Osteocyte (in vitro differentiated cells): ENCODE data around the gene PPARA. TPM values are rescaled to one million over a fixed set of nuclear protein-coding genes. Genes with fewer than 3 reads are reported as not detected.

Experiments used
- DNase-seq: peaks from one replicate; pipeline ENCODE4 v3.0.0; 2021; ENCODE audit warnings: mixed read lengths; ENCODE audit not compliant: unreplicated experiment; ENCODE audit errors: extremely low spot score
- H3K27ac Mint-ChIP-seq: one replicate; pipeline ENCODE4 v1.8.0; 2021; ENCODE audit warnings: mild to moderate bottlenecking, mixed read lengths; ENCODE audit not compliant: unreplicated experiment
- H3K27me3 Mint-ChIP-seq: one replicate; pipeline ENCODE4 v1.8.0; 2021; ENCODE audit warnings: mixed read lengths; ENCODE audit not compliant: unreplicated experiment
- H3K36me3 Mint-ChIP-seq: one replicate; pipeline ENCODE4 v1.8.0; 2021; ENCODE audit warnings: mixed read lengths; ENCODE audit not compliant: unreplicated experiment
- H3K4me1 Mint-ChIP-seq: one replicate; pipeline ENCODE4 v1.8.0; 2021; ENCODE audit warnings: mixed read lengths; ENCODE audit not compliant: unreplicated experiment
- H3K4me3 Mint-ChIP-seq: one replicate; pipeline ENCODE4 v1.8.0; 2021; ENCODE audit warnings: mild to moderate bottlenecking, moderate library complexity, mixed read lengths; ENCODE audit not compliant: unreplicated experiment
- H3K9me3 Mint-ChIP-seq: one replicate; pipeline ENCODE4 v1.8.0; 2021; ENCODE audit warnings: mixed read lengths; ENCODE audit not compliant: unreplicated experiment
- total RNA-seq: library from RNA; stranded (reverse); gene quantifications from 2 replicates; pipeline ENCODE4 v1.2.1, GENCODE V29; 2021
- TF ChIP-seq, protein P1 (sequence below): fragments of 200-600 bp; sonication (generic); IDR thresholded peaks from 2 replicates; pipeline ENCODE4 v1.5.0; 2021; ENCODE audit warnings: antibody characterized with exemption, mild to moderate bottlenecking, moderate library complexity

PPARA gene
- total RNA-seq, 1 donor from 2014 or later: 21.9 TPM

DNA sequence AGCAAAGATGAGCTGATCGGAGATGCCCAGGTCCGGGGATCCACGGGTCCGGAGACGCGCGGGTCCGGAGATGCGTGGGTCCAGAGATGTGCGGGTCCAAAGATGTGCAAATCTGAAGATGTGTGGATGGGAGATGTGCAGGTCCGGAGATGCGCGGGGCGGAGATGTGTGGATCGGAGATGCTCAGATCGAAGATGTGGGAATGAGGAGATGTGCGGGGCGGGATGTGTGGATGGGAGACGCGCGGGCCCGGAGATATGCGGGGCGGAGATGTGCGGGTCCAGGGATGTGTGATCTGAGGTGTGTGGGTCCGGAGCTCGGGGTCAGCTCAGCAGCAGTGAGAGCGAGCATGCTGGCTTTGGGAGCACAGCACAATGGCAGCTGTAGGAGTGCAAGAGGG is 64.3 kb downstream of the PPARA start:
- H3K4me3 Mint-ChIP-seq: no peak overlapping the region
- H3K9me3 Mint-ChIP-seq: peaks cover 6% of the 10 kb centered on the region
- TF ChIP-seq, protein P1, sequence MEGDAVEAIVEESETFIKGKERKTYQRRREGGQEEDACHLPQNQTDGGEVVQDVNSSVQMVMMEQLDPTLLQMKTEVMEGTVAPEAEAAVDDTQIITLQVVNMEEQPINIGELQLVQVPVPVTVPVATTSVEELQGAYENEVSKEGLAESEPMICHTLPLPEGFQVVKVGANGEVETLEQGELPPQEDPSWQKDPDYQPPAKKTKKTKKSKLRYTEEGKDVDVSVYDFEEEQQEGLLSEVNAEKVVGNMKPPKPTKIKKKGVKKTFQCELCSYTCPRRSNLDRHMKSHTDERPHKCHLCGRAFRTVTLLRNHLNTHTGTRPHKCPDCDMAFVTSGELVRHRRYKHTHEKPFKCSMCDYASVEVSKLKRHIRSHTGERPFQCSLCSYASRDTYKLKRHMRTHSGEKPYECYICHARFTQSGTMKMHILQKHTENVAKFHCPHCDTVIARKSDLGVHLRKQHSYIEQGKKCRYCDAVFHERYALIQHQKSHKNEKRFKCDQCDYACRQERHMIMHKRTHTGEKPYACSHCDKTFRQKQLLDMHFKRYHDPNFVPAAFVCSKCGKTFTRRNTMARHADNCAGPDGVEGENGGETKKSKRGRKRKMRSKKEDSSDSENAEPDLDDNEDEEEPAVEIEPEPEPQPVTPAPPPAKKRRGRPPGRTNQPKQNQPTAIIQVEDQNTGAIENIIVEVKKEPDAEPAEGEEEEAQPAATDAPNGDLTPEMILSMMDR: no peak
- no peak overlapping the region for H3K27ac Mint-ChIP-seq
- DNase-seq: no peak
- H3K27me3 Mint-ChIP-seq: no peaks in the 10 kb centered on the region
- peaks cover 62% of the 10 kb centered on the region for H3K36me3 Mint-ChIP-seq
- no peaks in the 10 kb centered on the region for H3K4me1 Mint-ChIP-seq

DNA sequence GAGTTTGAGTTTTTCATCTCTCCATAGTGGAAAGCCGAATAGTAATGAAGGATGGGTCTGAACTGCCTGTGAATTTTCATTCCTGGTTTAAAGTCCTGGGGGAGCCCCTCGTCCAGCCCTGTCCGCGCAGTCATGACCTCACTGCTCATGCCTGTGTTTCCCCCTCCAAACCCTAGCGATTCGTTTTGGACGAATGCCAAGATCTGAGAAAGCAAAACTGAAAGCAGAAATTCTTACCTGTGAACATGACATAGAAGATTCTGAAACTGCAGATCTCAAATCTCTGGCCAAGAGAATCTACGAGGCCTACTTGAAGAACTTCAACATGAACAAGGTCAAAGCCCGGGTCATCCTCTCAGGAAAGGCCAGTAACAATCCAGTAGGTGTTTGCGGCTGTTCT is 69.3 kb downstream of the PPARA start:
- Mint-ChIP-seq H3K4me1 (no peaks in the 10 kb centered on the region), H3K36me3 (peaks cover 51% of the 10 kb centered on the region), H3K27ac (no peak overlapping the region), H3K4me3 (no peak overlapping the region), H3K9me3 (no peaks in the 10 kb centered on the region), H3K27me3 (no peaks in the 10 kb centered on the region)
- TF ChIP-seq, protein P1: no peak
- DNase-seq: no peak

DNA sequence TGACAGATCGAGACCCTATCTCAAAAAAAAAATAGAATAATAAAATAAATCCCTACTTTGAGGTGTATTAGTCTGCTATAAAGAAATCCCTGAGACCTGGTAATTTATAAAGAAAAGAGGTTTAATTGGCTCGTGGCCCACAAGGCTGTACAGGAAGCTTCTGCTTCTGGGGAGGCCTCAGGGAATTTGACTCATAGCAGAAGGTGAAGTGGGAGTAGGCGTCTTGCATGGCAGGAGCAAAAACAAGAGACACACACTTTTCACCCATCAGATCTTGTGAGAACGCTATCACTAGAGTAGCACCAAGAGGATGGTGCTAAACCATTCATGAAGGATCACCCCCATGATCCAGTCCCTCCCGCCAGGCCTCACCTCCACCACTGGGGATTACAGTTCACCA is 70.6 kb downstream of the PPARA start:
- Mint-ChIP-seq H3K27ac (no peak overlapping the region), H3K27me3 (no peaks in the 10 kb centered on the region), H3K9me3 (no peaks in the 10 kb centered on the region), H3K4me1 (no peaks in the 10 kb centered on the region), H3K4me3 (no peak overlapping the region), H3K36me3 (peaks cover 47% of the 10 kb centered on the region)
- TF ChIP-seq, protein P1: no peak
- DNase-seq: no peak

DNA sequence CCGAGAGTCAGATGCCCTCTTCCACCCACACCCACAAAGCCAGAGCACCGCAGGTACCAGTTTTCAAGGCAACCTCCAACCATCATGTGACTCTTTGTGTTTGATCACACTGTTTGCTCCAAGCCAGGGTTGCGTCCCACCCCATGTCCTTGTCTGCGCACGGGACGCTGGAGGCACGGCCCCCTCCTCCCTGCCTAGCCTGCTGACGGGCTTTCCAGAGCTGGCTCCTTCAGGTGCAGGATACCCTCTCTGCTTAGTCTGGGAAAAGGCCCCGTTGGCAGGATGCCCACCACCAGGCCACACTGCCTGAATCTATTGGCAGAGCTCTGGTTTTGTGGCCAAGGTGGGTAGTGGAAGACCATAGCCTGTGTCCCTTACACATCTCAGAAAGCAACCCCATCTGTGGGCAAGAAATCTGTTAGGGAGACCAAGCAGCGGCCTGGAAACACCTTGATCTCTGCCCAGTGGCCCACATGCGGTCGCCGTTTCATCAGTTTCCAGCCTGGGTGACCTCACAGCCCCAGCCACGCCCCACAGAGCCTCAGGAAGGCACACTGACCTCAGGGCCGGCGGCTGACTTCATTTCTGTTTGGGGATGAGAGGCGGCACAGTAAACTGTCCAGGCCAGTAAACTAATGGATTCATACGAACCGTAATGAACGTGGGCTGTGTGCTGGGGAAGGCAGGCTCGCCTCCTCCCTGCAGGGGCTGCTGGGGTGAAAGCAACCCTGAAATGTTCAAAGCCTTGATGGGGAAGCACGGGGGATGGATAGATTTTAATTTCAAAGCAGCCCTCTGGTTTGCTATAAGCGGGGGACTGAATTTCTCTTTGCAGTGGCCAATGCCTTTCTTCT is 73.9 kb downstream of the PPARA start:
- TF ChIP-seq, protein P1: no peak
- Mint-ChIP-seq H3K27ac (no peak overlapping the region), H3K9me3 (no peaks in the 10 kb centered on the region), H3K27me3 (no peaks in the 10 kb centered on the region), H3K4me3 (no peak overlapping the region), H3K36me3 (peaks cover 33% of the 10 kb centered on the region), H3K4me1 (no peaks in the 10 kb centered on the region)
- DNase-seq: no peak

DNA sequence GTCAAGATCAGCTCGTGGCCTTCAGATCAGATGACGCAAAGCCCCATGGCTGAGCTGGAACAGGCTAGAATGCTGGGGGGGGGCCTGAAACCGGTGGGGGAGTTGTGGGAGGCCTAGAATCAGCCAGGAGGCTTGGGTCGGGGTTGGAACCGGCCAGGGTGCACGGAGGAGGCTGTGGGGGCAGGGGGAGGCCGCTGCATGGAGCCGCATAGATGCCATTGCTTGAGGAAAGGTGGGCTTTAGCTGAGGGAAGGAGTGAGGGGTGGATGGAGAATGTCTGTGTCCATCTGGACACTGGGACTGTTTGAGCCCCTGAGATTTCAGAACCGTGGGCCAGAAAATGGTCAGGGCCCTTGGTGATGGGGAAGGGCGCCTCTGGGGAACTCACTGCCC is 74.6 kb downstream of the PPARA start:
- Mint-ChIP-seq H3K4me1 (peaks cover 5% of the 10 kb centered on the region), H3K27me3 (no peaks in the 10 kb centered on the region), H3K4me3 (no peak overlapping the region), H3K27ac (no peak overlapping the region), H3K36me3 (peaks cover 27% of the 10 kb centered on the region), H3K9me3 (no peaks in the 10 kb centered on the region)
- TF ChIP-seq, protein P1: no peak
- no peak for DNase-seq
